GM18873 (cell line): ENCODE data around the gene RAB9A.
"Not testable (repeated sequence)": the region's sequence is repeated elsewhere in the genome, so short reads cannot be mapped to it uniquely, and the experiment has no call there.

Experiments
- ATAC-seq: cut with Tn5 transposase; IDR thresholded peaks from one replicate; pipeline ENCODE4 v1.9.1; 2021; ENCODE audit warnings: mild to moderate bottlenecking, moderate library complexity, moderate number of reproducible peaks; ENCODE audit not compliant: unreplicated experiment, low FRiP score

The RAB9A gene

DNA sequence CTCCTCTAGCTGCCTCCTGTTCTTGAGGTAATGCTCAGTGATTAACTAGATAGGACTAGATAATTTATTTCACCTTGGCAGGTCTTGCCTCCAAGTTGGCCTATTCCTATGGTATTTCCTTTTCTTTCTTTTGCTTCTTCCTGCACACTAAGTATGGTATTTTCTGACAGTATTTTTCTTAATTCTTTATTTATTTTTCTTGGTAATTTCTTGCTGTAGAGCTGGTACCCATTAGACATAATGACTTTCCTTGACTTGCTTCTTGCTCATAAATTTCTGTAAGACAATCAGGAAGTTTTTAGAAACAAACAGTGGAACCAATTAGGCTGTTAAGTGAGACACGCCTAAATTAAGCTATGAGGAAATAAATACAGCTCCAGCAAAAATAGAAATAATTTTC, 9.5 kb downstream of the RAB9A start:
- no peak for ATAC-seq

DNA sequence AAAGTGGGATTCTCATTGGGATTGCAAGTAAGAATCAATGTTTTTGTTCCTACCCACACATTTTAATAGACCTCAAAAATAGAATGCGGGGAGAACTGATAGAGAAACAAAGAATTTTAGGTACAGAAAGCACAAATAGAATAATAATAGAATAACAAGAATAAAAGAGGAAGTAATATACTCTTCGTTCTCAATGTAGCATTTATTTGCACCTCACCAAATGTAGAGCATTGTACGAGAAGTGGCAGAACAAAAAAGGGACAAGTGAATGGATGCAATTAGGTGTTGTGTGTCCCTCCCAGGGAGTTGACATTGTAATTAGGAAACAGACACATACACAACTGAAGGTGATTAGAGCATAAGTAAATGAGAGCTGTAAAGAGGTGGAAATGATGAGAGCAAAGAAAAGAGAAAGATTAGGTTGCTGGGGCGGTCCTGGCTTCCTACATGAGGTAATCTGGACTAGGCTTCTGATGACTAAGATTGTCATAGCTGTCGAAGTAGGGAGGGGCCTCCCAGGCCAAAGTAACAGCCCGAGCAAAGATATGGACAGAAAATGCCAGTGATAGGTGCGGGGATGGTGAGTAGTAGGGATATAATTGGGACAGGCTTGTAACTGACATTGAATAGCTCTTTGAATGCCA, 10.4 kb downstream of the RAB9A start:
- no peak for ATAC-seq

DNA sequence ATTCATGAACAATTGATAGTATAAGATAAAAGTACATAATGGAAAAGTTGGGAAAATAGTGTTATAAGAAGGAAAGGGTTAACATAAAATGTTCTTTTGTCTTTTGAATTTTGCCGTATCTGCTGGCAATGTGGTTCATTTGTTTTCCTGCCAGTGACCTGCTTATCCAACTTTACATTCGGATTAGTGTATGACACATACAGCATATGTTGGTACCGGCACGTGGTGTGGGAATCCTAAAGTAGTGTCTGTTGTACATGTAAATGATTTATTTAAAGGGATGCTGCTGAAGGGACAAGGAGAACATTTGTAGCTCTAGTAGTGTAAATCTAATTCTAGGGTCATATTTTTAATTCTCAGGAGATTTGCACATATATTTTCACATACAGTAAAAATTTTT, 11.5 kb downstream of the RAB9A start:
- ATAC-seq, result no peak

DNA sequence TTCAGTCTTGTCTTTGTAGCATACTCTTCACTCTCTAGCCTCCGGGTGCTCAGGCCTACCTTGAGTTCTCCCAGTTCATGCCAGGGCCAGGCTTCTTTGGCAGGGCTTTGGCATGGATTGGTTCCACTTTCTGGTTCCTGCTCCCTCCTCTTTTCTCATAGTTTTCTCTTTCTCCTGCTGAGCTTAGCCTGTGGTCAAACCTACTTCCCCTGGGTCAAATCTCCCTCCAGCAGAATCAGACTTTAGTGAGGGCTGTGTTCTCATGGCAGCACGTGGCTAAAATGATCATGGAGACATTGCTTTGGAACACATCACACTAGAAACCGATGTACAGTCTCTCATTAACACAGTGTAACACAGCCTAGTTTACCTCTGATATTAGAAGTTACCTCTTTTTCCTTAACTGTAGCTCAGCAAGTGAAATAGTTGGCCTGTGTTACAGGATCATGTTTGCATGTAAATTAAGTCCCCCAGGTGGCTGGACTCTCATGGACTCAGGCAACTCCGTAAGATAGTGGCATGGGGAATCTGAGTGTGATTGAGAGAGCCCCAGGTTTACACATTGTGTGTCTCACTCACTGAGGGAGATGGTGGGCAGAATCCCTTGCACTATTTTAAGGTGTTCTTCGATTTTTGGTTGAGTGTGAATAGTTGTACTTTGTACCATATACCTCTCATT, 13.3 kb downstream of the RAB9A start:
- no peak for ATAC-seq

DNA sequence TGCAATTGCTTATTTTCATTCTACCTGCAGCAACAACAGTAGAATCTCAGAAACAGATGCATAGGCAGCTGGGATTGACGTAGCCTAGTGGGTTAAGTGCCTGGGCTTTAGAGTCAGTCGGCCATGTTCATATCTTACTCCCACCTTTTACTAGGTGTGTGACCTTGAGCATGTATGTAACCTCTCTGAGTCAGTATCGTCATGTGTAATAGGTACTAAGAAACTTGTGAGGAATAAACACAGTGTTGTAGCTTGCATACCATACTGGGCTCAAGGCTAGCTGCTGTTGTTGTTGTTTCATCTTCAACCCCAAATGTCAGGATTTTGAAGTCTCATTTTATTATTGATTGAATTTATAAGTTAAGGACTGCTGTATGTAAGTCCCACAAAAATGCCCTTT, 14.2 kb downstream of the RAB9A start:
- ATAC-seq, result no peak

DNA sequence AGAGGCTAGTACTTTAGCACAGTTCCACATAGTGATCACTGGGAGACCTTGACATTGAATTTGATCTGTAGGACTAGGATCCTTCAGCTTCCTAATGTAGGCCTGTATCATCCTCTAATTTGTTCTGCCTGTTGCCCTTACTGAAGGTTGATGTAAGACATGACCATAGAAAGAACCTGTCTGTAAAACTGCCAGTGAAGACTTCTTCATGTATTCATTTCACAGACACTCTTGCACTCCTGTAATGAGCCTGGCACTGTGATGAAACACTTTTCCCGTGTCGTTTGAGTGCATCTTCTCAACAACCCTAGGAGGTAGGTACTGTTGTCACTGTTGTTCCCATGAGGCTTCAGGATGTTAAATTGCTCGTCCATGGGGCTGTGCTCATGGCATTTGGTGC, 14.7 kb downstream of the RAB9A start:
- no peak for ATAC-seq

DNA sequence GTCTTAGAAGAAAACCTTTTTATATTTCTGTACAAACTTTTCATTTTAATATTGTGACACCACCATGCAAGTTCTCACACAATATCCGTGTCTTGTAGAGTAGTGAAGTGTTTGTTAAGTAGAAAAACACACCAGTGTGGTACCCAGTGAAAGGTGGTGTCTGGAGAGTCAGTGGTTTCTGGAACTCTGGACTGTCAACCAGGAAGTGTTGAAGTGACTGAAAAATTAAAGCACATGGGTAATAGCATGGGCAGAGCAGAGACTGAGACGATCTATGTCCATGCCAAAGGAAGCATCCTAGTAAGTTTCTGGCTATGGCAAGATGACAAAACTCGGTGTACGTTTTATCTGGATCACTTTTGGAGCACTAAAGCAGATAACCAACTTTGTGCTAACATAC, 22.2 kb downstream of the RAB9A start:
- ATAC-seq, result no peak

DNA sequence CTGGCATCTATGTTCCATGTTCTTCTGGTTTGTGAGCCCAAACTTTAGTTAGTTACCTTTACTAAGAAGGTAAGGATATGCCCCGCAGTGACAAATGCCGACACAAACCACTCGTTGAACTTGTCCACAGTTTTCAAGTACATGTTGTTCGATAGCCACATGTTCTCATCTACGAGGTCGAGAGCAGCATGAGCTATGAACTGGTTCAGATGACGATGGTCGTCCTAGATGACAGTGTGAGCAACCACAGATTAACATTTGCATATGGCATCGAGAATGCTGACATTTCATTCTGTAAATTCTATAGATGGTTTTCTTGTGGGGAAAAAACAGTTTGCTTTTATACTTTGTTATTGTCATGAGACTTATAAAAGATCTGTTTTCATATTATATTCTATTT, 27.5 kb downstream of the RAB9A start:
- no peak for ATAC-seq

DNA sequence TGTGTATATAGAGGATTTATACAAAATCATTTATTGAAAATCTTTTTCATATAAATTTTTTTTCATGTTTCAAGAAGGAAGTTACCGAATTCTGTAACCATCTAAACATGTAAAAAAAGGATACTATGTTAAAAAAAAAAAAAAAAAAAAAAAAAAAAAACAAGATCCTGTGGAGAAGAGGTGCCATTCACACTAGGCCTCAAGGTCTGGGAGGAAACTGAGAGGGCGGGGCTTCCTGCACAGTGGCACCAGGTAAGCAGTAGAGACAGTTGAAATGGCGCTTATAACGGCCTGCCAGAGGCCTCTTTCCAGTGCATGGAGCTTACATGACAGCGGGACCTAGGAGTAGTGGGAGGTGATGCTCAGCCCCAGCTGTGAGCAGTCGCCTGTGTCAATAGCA, 28.0 kb downstream of the RAB9A start:
- ATAC-seq, result no peak

DNA sequence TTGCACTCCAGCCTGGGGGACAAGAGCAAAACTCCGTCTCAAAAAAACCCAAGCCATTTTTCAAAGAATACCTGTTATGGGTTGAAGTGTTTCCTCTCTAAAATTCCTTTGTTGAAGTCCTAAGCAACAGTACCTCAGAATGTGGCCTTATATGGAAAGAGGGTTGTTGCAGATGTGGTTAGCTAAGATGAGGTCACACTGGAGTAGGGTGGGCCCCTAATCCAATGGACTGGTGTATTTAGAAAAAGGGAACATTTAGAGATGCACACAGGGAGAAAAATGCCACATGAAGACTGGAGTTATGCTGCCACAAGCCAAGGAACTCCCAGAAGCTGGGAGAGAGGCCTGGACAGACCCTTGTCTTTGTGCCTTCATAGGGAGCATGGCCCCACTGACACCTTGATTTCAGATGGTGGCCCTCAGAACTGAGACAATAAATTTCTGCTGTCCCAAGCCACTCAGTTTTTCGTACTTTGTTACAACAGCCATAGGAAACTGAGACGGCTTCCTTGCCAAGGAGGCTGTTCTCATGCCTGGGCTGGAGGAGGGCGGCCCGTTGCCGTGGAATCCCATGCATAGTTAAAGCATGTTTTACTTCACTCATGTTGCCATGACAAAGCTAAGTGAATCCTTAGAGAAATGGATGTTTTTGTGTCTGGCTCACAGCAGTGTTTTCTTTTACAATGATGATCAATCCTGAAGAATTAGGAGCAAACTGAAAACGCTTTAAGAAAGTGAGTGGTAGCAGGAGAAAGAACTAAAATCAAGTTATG, 29.0 kb downstream of the RAB9A start:
- no peak for ATAC-seq

DNA sequence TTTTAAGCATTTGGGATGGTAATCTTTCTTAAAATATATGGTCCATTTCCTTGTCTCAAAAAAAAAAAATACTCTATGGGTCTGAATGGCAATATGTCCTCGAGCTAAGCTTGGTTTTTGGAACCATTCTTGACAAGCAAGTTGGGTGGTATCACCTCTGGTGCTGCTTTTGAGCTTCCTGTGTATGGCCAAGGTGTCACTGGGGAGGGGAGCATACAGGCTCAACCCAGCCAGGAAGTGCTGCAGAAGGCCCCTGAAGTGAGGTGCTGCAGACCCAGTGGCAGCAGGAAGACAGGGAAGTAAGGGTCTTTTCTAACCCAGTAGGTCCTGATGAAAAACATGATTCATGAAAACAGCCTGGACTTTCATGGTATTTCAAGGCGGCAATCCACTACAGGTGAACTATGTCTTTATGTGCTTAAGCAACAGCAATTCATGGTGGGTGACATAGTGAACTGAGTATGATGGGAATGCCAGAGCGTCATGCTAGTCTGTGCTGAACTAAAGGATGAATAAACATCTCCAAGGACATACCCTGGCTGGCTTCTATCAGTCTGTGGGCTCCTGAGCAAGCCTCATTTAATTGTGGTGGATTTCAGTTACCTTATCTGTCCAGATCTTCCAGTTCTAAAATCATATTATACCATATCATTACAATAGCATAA, 30.4 kb downstream of the RAB9A start:
- ATAC-seq, result no peak

DNA sequence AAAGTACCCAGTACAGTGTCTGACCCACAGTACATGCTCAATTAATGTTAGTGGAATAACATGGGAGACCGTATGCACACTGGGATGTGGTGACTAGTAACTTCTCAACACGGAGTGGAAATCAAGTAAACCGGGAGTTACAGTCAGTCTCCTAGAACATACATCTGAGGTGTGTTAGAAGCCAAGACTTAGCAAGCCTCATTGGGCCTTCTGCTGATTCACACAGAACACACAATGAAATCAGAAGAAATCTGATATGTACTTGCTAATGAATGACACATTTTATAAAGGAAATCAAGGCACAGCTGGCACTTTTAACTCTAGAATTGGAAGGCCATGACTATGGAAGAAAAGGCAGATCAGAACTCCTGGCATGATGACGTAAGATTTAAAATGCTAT, 32.4 kb downstream of the RAB9A start:
- ATAC-seq, result no peak

DNA sequence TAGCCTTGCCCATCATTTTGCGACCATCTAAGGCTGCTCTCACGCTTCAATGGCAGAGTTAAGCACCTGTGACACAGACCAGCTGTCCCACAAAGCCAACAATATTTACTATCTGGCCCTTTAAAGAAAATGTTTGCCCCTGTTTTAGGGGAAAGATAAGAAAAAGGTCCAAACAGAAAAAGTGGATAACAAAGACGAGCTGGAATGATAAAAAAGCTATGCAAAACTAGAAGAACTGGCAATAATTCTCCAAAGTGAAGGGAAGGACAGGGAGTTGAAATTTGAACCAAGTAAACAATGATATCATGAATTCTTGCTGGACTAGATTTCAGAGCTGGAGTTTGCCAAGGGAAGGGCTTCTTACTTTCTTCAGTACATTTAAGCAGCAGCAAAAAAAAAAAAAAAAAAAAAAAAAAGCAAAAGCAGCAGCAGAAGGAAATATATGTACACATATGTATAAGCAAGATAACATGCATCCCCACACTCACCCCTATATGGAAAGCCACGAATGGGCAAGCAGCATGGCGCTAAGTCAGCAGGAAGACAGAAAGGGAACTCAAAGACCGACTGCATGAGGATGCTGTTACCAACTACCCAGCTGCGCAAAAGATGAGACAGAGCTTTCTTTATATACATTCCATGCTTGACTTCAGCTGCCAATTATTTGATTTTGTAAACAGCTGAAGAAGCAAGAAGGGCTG, 33.0 kb downstream of the RAB9A start:
- ATAC-seq, result no peak

DNA sequence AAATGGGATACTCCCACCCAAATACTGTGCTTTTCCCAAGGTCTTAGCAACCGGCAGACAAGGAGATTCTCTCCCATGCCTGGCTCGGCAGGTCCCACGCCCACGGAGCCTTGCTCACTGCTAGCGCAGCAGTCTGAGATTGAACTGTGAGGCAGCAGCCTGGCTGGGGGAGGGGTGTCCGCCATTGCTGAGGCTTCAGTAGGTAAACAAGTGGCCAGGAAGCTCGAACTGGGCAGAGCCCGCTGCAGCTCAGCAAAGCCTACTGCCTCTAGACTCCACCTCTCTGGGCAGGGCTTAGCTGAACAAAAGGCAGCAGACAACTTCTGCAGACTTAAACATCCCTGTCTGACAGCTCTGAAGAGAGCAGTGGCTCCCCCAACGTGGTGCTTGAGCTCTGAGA, 36.0 kb downstream of the RAB9A start:
- ATAC-seq, result not testable (repeated sequence)

DNA sequence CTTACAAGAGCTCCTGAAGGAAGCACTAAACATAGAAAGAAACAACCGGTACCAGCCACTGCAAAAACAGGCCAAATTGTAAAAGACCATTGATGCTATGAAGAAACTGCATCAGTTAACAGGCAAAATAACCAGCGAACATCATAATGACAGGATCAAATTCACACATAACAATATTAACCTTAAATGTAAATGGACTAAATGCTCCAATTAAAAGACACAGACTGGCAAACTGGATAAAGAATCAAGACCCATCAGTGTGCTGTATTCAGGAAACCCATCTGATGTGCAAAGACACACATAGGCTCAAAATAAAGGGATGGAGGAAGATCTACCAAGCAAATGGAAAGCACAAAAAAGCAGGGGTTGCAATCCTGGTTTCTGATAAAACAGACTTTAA, 37.7 kb downstream of the RAB9A start:
- ATAC-seq, result not testable (repeated sequence)

DNA sequence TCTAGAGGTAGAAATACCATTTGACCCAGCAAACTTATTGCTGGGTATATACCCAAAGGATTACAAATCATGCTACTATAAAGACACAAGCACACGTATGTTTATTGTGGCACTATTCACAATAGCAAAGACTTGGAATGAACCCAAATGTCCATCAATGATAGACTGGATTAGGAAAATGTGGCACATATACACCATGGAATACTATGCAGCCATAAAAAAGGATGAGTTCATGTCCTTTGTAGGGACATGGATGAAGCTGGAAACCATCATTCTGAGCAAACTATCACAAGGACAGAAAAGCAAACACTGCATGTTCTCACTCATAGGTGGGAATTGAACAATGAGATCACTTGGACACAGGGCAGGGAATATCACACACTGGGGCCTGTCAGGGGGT, 41.6 kb downstream of the RAB9A start:
- not testable (repeated sequence) for ATAC-seq

DNA sequence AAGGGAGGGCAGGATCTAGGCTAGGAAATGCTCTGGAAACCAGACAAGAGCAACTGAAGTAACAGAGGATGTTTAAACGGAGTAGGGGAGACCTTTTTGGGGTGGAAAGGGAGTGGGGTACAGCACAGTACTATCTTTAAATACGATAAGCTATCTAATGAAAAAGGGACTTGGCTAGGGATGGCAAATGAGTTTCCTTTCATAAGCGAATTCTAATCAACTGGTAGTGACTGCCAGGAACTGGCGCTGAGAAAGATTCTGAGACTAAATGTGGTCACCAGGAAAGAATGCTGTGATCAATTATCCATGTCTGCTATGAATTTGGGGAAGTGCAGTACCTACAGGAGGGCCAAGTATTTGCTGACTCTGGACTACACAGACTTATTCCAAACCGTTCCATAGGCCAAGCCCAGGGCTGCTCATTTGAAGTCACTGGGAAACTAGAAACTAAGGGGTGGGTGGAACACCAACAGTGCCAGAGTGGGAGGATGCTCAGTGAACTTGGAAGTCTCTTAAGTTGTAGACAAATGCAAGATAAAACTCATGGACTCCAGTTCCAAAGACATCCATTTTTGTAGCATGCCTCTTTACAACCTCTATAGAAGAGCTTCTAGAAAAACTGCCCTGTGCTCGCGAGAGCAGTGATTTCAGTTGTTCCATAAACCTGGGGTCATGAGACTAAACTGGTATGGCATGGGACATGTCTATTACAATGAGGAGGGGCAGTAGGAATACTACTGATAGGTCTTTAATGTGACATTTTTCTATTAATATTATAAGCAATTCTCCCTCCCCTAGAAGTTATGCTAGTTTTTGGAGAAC, 43.5 kb downstream of the RAB9A start:
- no peak for ATAC-seq

DNA sequence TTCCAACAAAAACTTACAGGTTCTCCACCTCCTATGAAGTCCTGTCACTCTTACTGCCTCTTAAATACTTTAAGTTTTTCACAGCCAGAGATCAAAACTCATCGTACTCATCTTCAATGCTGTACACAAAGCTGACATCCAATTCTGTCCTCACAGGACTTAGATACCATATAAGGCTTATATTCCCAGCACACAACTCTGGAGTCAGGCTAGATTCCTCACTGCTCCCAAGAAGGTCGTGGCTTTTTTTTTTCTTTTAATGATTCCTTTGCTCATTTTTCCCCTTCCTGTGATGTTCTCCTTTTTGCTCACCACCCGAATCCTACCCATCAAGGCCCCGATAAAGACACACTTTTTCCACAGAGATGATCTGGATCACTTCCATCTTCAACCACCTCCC, 44.6 kb downstream of the RAB9A start:
- ATAC-seq, result no peak

DNA sequence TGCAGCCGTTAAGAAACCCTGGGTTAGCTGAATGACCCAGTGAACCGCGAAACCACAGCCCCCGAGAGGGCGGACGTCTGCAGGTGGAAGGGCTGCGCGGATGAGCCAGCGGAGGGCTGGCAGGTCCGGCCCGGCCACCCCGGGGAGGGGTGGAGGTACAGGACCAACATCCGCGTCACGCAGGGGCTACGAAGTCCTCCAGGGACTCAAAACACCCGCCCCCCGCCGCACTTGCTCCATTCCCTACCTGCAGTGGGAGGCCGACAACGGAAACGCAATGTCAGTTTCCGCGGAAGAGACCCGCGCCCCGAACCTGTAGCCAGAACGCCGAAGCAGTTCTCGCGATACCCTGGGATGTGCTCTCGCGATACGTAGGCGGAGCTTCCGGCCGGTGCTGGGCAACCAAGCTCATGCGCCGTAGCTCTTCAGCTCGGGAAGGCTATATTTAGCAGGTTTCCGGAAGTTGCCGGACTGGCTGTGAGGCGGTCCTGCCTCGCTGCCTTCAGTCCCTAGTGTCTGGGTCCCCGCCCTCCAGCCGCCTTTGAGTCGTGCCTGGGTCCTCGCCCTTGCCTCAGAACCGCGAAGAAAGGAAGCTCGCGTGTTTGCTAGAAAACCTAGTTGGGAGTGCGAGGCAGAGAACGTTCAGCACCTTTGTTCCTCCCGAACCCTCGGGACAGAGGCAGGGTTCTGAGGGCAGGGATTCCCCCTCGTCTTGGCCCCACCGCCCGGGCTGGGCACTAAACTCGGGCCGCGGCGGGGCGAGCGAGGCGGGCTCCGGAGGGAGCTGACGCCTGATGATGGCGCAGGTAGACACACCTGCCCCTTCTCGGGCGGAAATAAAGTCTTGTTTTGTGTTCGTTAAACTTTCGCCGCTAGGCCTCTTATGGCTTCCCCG, 45.6 kb downstream of the RAB9A start, which contains the start of the genes OFD1 and TRAPPC2:
Gene OFD1, plus strand, starts transcription at position 471 of the 895 bp plus-strand sequence. Its CDS starts 324 bp downstream, at position 795.
Gene TRAPPC2, minus strand, starts transcription at position 343 of the 895 bp plus-strand sequence. CDS start 14,657 bp downstream, outside the sequence.
- ATAC-seq, result peak; percentile 93
